ENCODE measurements around the gene RRP8.

RRP8 gene

DNA sequence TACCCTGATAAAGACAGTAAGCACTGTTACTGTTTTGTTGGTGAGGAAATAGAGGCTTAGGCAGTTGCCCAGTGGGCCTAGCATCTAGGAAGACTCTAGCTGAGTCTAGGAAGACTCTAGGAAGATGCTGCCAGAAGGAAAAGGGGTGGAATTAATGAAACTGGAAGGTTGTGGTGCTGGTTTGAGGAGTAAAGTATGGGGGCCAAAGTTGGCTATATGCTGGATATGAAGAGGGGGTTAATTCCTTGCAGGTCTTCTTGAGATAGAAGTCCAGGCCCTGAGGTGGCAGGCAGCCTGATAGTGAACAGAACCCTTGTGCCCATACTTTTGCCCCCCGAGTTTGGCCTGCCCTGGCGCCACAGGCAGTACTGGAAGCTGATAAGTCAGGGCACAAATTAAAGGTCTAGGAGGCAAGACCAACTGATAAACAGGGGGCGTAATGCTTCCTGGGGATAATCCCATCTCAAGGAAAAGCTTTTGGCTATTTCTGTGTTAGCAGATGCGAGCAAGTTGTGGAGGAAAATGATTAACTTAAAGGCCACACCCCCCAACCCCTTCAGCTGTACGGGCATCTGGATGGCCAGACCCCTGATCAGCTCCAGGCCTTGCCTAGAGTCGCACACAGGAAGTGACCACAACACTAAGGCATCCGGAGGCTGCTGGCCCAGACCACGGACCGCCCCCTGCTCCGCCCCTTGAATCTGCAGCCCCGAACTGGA is 3.2 kb upstream of the RRP8 start:
- H3K4me3 ChIP-seq: peak overlapping the region in 2 of 7 experiments; percentile 6 to 9
- peak overlapping the region in 20 of 21 experiments; percentile 46 to 98 (median 76) for H3K27ac ChIP-seq

DNA sequence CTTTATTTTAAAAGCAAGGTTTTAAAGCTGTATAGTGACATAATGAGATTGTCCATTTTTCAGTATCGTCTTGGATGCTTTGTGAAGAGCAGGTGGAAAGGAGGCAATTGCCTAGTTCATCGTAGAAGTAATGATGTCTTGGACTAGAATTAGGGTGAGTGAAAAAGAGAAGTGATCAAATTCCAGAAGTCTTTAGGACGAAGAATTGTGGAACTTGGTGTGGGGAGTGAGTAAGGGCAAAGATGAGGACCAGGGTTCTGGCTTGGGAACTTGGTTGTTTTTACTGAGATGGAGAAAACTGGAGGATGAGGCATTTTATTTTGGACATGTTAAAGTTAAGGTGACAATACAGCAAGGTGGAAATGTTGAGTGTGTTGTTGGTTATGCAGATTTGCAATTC is 1.4 kb upstream of the RRP8 start:
- Histone ChIP-seq H3K4me3 (peak overlapping the region; percentile 77 to 94 (median 87)), H3K27ac (peak overlapping the region in 20 of 21 experiments; percentile 84 to 98 (median 94))

DNA sequence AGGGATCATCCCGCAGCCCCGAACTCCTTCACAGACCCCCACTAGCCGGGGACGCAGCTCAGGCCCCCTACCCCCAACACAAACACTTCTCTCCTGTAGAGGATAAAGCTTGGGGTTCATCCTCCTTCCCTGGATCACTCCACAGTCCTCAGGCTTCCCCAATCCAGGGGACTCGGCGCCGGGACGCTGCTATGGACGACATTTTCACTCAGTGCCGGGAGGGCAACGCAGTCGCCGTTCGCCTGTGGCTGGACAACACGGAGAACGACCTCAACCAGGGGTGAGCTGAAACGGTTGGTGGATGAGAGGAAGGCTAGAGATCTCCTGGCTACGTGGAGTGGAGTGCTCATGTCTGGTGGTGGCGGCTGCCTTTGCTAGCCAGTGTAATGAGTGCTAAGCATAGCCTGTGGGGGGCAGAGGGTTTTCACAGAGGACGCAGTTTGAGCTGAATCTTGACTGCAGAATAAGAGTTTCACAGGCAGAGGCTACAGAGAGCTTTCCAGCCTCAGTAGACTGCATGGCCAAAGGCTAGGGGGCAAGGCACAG is 738 bp upstream of the RRP8 start:
- Histone ChIP-seq H3K4me3 (peak overlapping the region; percentile 77 to 94 (median 87)), H3K27ac (peak overlapping the region; percentile 70 to 98 (median 93))

DNA sequence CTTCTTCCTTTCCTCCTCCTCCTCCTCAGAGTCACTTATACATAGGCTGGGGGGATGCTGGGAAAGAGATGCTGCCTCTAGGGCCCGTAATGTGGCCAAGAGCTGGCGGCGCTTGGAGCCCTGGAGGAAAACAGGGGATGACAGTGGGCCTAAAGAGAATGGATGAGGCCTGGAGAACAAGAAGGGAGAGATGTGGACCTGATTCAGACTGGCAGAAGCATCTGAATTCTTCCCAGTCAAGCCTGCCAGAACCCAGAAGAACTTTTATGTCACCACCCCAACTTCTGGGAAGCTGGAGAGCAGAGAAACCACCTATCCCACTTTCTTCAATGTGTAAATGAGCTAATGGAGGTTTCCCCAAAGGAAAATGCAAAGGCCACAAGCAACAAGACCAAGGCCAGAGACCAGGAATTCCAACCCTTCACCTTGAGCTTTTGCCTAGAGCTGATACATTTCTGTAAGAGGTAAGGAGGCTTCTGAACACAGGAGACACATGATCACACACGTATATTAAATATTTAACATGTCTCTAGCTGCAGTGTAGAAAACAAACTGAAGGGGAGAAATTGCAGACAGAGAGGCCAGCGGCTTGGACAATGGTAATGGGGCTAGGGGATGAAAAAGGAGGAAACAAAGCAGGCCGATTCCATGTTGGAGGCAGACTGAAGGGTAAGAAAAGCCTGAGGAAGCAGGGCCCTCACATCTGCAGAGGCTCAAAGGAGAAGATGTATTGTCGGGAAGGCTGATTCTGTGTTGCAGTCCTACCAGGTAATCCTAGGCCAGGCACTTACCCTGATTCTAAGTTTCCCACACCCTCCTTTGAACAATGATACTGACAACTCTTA is 1.1 kb downstream of the RRP8 start:
- Histone ChIP-seq H3K4me3 (peak overlapping the region; percentile 77 to 94 (median 87)), H3K27ac (peak overlapping the region in 16 of 21 experiments; percentile 84 to 98 (median 94))

DNA sequence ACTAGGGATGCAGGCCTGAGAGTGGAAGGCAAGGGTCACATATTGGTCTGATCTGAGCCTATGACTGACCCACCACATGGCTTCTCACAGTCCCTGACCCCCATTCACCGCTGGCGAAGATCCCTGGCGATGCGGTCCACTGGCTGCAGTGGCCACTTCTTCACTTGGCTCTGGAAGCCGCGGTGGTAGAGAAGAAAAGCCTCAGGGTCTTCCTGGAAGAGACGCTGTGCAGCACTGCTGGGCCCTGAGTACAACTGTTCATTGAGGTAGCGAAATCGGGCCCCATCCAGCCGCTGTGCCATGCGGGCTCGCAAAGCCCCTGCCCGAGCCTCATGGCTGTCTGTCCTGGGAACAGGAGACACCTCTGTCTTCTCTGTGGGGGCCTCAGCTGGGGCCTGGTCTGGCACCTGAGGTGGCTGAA is 2.4 kb downstream of the RRP8 start:
- H3K27ac ChIP-seq: no peak overlapping the region

DNA sequence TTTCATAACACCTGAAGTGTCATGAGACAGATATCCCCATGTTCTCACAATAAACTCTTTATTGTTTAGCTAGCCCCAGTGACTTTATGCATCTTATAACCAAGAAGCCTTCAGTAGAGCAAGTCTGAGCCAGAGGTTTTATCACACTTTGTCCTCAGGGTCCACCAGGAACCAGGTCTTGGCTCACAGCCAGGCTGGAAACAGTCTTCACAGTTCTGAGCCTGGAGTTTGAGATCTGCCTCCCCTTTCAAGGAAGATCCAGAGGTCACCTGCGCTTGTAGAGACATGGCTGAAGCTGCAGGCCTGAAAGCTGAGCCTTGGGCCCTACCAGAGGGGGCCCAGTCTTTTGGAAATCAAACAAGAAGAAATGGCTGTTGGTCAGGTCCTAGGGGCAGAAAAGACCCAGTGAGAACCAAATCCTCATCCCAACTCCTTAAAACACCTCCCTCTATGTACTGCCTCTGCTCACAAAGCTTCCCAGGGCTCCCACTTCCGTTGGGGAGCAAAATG is 3.5 kb downstream of the RRP8 start:
- Histone ChIP-seq H3K4me3 (no peak overlapping the region), H3K27ac (no peak overlapping the region)

More for the DNA sequence above, 2.4 kb downstream of the RRP8 start:
- no peak overlapping the region for H3K4me3 ChIP-seq

DNA sequence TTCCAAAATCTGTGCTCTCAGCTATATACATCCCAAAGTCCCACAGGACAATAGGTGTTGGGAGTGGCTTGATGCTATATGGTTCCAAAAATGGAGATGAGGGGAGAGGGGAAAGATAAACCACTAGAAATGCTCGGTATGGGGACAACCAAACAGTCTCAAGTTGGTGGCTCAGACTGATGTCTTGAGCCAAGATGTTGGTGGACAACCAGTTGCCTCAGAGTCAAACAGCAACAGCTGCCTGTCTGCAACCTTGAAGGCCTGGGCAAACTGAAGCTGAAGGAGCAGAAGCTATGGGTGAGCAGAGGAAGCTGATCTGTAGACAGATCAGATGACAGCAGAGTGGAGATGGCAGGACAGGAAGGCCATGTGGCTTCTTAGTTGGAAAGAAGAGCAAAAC is 4.0 kb downstream of the RRP8 start:
- no peak overlapping the region for H3K27ac ChIP-seq
- H3K4me3 ChIP-seq: no peak overlapping the region

DNA sequence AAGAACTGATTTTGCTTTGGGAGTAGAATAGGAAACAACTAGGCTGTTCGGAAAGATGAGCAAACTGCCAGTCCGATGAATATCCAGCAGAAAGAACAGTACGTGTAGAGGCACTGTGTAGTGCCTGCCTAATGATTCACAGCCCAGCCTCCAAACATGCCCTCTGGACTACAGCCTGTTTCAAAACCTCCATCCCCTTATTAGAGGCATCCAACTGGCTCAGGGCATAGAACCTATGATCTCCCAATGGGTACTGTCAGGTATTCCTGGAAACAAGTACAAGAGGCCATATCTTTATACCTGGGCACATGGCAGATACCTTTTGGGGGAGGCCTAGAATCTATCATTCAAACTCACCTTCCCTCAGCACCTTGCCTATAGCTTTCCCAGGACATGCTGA is 4.9 kb downstream of the RRP8 start:
- H3K4me3 ChIP-seq: no peak overlapping the region
- no peak overlapping the region for H3K27ac ChIP-seq

DNA sequence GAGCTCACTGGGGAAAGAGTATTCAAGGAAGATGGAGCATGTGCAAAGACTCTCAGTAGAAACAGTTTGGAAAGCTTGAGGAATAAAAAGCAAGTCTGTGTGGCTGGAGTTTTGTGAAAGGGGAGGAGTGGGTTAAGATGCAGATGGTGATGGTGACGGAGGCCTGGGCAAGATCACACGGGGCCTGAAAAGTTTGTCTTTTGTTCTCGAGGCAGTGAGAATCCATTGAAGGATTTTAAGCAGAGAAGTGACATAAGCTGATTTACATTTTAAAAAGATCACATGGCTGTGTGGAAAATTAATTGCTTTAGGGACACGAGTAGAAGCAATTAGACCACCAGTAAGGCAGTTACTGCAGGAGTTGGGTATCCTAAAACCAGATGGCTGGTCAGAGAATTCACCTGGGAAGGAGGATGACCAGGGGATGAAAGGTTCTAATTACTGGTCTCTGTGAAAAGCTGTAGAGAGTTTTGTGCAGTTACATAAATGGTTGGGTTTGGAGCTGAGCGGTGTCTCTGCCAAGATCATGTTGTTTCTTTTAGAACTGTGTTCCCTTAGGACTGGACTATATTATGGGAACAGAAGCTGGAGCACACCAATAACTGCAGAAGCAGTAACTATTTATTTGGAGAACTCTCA is 7.1 kb downstream of the RRP8 start:
- Histone ChIP-seq H3K27ac (peak overlapping the region in 2 of 21 experiments; percentile 10 to 38), H3K4me3 (no peak overlapping the region)

DNA sequence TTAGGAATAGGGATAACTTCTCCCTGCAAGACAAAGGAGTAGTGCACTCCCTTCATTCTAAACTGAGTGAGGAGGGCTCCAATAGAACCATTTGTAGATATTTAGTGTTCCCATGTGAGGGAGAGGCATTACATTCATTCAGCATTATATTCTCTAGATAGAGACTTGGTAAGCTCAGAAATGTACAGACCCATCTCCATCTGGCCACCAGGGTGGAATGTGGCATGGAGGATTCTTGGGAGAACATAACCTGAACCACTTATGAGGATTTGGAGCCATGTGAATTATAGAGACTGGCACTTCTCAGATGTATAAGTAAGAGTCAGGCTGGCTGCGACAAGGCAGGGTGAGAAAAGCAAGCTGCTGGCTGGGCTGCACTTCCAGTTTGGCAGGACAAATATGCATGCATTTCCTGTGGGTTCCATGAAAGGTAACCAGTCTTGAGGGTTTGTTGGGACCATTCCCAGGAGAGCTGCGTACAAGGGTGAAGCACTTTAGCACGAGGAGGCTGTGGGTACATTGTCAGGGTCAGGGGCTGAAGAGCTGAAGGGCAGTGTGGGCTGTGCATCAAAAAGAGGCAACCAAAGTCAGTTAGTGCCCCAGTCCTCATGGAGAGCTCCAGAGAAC is 9.2 kb downstream of the RRP8 start:
- H3K27ac ChIP-seq: no peak overlapping the region
- no peak overlapping the region for H3K4me3 ChIP-seq

DNA sequence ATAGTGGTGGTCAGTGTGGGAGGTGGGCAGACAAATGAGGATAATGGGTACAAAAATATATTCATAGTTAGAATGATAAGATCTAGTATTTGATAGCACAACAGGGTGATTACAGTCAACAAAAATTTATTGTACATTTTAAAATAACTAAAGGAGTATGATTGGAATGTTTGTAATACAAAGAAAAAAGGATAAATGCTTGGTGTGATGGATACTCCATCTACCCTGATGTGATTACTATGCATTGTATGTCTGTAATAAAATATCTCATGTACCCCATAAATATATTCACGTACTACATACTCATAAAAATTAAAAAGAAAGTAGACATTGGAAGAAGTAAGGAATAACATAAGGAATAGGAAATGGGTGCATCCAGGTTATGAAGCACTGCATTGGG is 15.4 kb downstream of the RRP8 start:
- Histone ChIP-seq H3K4me3 (no peak overlapping the region), H3K27ac (no peak overlapping the region)

DNA sequence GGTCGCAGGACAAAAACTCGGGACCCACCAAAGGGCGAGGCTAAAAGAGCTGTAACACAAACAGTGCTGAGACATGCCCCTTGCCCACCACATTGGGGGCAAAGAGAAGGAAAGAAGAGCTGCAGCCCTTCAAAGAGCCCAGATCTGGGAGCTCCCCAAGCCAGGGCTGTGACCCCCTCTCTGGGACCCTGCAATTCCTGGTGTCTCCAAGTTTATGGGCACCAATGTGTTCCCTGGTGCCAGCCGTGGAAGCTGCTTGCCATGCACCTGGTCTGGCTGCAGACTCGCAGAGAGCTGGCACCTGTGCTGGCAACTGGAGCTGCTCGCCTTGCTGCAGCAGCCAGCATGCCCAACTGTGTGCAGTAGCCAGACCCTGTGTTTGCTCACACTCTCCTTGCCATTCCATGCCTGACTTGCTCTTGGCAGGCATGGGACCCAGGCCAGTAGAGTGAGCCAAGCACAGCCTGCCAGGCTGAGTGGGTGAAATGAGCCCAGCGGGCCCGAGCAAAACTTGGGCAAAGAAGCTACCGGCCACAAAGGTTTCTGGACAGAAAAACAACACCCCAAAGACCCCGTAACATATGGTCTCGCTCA is 16.0 kb downstream of the RRP8 start:
- H3K27ac ChIP-seq: no peak overlapping the region
- H3K4me3 ChIP-seq: no peak overlapping the region

DNA sequence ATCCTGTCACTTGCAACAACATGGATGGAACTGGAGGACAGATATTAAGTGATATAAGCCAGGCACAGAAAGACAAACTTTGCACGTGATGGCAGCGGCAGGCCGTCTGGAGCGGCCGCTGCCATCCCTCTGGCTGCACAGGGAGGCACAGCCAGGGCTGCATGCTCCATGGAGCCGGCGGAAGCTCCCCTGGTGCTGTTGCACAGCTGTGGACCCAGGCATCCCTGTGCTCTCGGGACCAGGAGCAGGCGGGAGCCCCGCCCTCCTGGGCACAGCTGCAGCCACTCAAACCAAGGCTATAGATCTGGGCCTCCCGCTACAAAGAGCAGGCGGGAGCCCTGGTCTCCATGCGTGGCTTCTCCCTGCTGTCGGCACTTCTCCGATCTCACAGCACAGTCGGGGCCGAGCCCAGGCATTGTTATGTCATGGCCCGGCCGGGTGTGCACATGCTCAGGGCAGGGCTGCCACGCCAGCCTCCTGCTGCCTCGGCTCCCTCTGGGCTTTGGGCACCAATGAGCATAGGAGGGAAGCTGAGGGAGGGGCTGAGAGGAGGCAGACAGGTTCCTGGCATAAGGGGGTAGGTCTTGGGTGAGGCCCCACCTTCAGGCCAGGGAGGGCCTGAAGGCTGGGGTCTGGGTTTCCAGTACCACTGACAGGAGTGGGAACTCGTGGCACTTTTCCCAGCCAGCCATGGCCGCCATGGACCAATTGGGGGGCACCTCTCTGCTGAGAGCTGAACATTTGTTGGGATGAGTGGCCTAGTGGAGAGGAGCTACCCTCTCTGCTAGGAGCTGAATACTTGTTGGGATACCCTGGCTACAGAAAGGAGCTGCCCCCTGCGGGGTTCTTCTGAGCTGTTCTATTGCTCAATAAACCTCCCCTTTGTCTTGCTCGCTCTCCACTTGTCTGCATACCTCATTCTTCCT is 16.7 kb downstream of the RRP8 start:
- Histone ChIP-seq H3K4me3 (no peak overlapping the region), H3K27ac (peak overlapping the region in 1 of 21 experiments; percentile 2)

DNA sequence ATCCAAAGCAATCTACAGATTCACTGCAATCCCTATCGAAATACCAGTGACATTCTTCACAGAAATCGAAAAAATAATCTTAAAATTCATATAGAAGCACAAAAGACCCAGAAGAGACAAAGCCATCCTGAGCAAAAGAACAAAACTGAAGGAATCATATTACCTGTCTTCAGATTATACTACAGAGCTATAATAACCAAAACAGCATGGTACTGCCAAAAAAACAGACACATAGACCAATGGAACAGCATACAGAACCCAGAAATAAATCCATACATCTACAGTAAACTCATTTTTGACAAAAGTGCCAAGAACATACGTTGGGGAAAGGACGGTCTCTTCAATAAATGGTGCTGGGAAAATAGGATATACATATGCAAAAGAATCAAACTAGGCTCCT is 18.9 kb downstream of the RRP8 start:
- Histone ChIP-seq H3K4me3 (no peak overlapping the region), H3K27ac (no peak overlapping the region)

DNA sequence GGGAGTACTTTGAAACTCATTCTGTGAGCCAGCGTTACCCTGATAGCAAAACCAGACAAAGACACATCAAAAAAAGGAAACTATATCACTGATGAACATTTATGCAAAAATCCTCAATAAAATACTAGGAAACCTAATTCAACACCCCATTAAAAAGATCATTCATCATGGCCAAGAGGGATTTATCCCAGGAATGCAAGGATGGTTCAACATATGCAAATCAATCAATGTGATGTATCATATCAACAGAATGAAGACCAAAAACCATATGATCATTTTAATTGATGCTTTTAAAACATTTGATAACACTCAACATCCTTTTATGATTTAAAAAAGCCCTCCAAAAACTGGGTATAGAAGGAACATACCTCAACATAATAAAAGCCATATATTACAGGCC is 19.8 kb downstream of the RRP8 start:
- Histone ChIP-seq H3K4me3 (no peak overlapping the region), H3K27ac (no peak overlapping the region)

DNA sequence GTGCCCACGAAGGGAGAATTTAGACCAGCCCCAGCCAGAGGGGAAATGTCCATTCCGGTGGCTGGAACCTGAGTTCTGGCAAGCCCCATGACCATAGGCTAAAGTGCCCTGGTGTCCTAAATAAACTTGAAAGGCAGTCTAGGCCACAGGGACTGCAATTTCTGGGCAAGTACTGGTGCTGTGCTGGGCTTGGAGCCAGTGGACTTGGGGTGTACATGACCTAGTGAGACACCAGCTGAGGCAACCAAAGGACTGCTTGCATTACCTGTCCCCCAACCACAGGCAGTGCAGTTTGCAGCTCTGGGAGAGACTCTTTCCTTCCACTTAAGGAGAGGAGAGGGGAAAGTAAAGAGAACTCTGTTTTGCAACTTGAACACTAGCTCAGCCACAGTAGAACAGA is 23.7 kb downstream of the RRP8 start:
- Histone ChIP-seq H3K27ac (no peak overlapping the region), H3K4me3 (no peak overlapping the region)

DNA sequence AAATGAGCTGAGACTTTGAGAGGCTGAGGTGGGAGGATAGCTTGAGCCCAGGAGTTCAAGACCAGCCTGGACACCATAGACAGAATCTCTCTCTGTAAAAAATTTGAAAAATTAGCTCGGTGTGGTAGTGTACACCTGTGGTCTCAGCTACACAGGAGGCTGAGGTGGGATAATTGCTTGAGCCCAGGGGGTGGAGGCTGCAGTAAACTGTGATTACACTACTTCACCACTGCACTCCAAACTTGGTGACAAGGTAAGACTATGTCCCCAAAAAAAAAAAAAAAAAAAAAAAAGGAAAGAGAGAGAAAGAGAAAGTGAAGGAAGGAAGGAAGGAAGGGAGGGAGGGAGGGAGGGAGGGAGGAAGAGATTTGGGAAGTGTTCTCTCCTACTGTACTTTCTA is 25.3 kb downstream of the RRP8 start:
- Histone ChIP-seq H3K4me3 (no peak overlapping the region), H3K27ac (no peak overlapping the region)

All from skin epidermis (tissue), 12 donors.